ENCODE data around the gene HINT3. TPM values are rescaled to one million over a fixed set of nuclear protein-coding genes. Genes with fewer than 3 reads are reported as not detected.
"Not testable (repeated sequence)": the region's sequence is repeated elsewhere in the genome, so short reads cannot be mapped to it uniquely, and the experiment has no call there.

Gene HINT3
- total RNA-seq, 1 donor from 2014 or later: 11.8 TPM

GRCh38 chr6:125930765-125931418 is 25.7 kb upstream of the HINT3 start:
- Histone ChIP-seq H3K36me3 (ENCODE audit: insufficient read depth, low read length) (no peaks in the 10 kb centered on the region), H4K20me1 (ENCODE audit: insufficient read depth, low read length) (no peaks in the 10 kb centered on the region), H3K27me3 (ENCODE audit: insufficient read depth, low read length) (no peaks in the 10 kb centered on the region), H3K27ac (ENCODE audit: low read depth, low read length) (no peak overlapping the region), H3K79me2 (ENCODE audit: insufficient read depth, low read length) (no peaks in the 10 kb centered on the region), H3K4me3 (ENCODE audit: insufficient read depth, low read depth, low read length) (no peak overlapping the region), H3K9ac (ENCODE audit: low read length) (no peak overlapping the region), H3K4me2 (ENCODE audit: low read length) (no peak overlapping the region), H2AFZ (ENCODE audit: low read depth, low read length) (no peak overlapping the region), H3K9me3 (ENCODE audit: insufficient read depth, low read depth, low read length) (no peaks in the 10 kb centered on the region), H3K4me1 (ENCODE audit: insufficient read depth, low read length) (peaks cover 3% of the 10 kb centered on the region)
- DNase-seq (ENCODE audit: low read depth) (no peak), FAIRE-seq (no peak)
- Mint-ChIP-seq H3K9me3 (ENCODE audit: unreplicated experiment) (peaks cover 7% of the 10 kb centered on the region), H3K4me1 (ENCODE audit: low read depth, unreplicated experiment) (peaks cover 3% of the 10 kb centered on the region), H3K27ac (ENCODE audit: unreplicated experiment) (no peak overlapping the region), H3K36me3 (ENCODE audit: low read depth, unreplicated experiment) (peaks cover 11% of the 10 kb centered on the region), H3K27me3 (ENCODE audit: low read depth, unreplicated experiment) (no peaks in the 10 kb centered on the region), H3K4me3 (ENCODE audit: unreplicated experiment) (no peak overlapping the region)
- TF ChIP-seq CTCF (IDR thresholded peaks at IDR 0.05; ENCODE audit: insufficient read depth, low read depth, low read length): no peak

- H3K36me3 ChIP-seq (ENCODE audit: insufficient read depth, low read length): no peaks in the 10 kb centered on the region
- no peak for FAIRE-seq
- Mint-ChIP-seq H3K9me3 (ENCODE audit: unreplicated experiment) (peaks cover 11% of the 10 kb centered on the region), H3K27me3 (ENCODE audit: low read depth, unreplicated experiment) (no peaks in the 10 kb centered on the region), H3K27ac (ENCODE audit: unreplicated experiment) (no peak overlapping the region), H3K36me3 (ENCODE audit: low read depth, unreplicated experiment) (peaks cover 11% of the 10 kb centered on the region), H3K4me3 (ENCODE audit: unreplicated experiment) (no peak overlapping the region), H3K4me1 (ENCODE audit: low read depth, unreplicated experiment) (peaks cover 3% of the 10 kb centered on the region)
- peak overlapping the region; percentile 35 for H3K4me2 ChIP-seq (ENCODE audit: low read length)
- no peak overlapping the region for H3K4me3 ChIP-seq (ENCODE audit: insufficient read depth, low read depth, low read length)
- H3K79me2 ChIP-seq (ENCODE audit: insufficient read depth, low read length): no peaks in the 10 kb centered on the region
- peaks cover 3% of the 10 kb centered on the region for H3K4me1 ChIP-seq (ENCODE audit: insufficient read depth, low read length)
- no peaks in the 10 kb centered on the region for H3K9me3 ChIP-seq (ENCODE audit: insufficient read depth, low read depth, low read length)
- H3K9ac ChIP-seq (ENCODE audit: low read length): no peak overlapping the region
- H3K27me3 ChIP-seq (ENCODE audit: insufficient read depth, low read length): no peaks in the 10 kb centered on the region
- peak; percentile 47 for DNase-seq (ENCODE audit: low read depth)
- H2AFZ ChIP-seq (ENCODE audit: low read depth, low read length): no peak overlapping the region
- no peak for TF ChIP-seq CTCF (IDR thresholded peaks at IDR 0.05; ENCODE audit: insufficient read depth, low read depth, low read length)
- no peak for TF ChIP-seq EZH2 (IDR thresholded peaks at IDR 0.05; ENCODE audit: insufficient read depth, low read length)
- no peak overlapping the region for H3K27ac ChIP-seq (ENCODE audit: low read depth, low read length)
- H4K20me1 ChIP-seq (ENCODE audit: insufficient read depth, low read length): no peaks in the 10 kb centered on the region
Measured at GRCh38 chr6:125931733-125932450, 24.7 kb upstream of the HINT3 start.

GRCh38 chr6:125932451-125932795 is 24.1 kb upstream of the HINT3 start:
- Histone ChIP-seq H3K4me2 (ENCODE audit: low read length) (peak overlapping the region; percentile 35), H3K27ac (ENCODE audit: low read depth, low read length) (no peak overlapping the region), H3K4me1 (ENCODE audit: insufficient read depth, low read length) (peaks cover 3% of the 10 kb centered on the region), H3K9me3 (ENCODE audit: insufficient read depth, low read depth, low read length) (no peaks in the 10 kb centered on the region), H3K79me2 (ENCODE audit: insufficient read depth, low read length) (no peaks in the 10 kb centered on the region), H4K20me1 (ENCODE audit: insufficient read depth, low read length) (no peaks in the 10 kb centered on the region), H3K9ac (ENCODE audit: low read length) (no peak overlapping the region), H3K4me3 (ENCODE audit: insufficient read depth, low read depth, low read length) (no peak overlapping the region), H3K36me3 (ENCODE audit: insufficient read depth, low read length) (no peaks in the 10 kb centered on the region), H3K27me3 (ENCODE audit: insufficient read depth, low read length) (no peaks in the 10 kb centered on the region), H2AFZ (ENCODE audit: low read depth, low read length) (no peak overlapping the region)
- H3K4me3 Mint-ChIP-seq (ENCODE audit: unreplicated experiment): no peak overlapping the region
- peaks cover 3% of the 10 kb centered on the region for H3K4me1 Mint-ChIP-seq (ENCODE audit: low read depth, unreplicated experiment)
- DNase-seq (ENCODE audit: low read depth) (no peak), FAIRE-seq (no peak)
- no peak for TF ChIP-seq CTCF (IDR thresholded peaks at IDR 0.05; ENCODE audit: insufficient read depth, low read depth, low read length)
- TF ChIP-seq EZH2 (IDR thresholded peaks at IDR 0.05; ENCODE audit: insufficient read depth, low read length): no peak
- H3K9me3 Mint-ChIP-seq (ENCODE audit: unreplicated experiment): peaks cover 11% of the 10 kb centered on the region
- H3K27me3 Mint-ChIP-seq (ENCODE audit: low read depth, unreplicated experiment): no peaks in the 10 kb centered on the region
- H3K27ac Mint-ChIP-seq (ENCODE audit: unreplicated experiment): no peak overlapping the region
- peaks cover 11% of the 10 kb centered on the region for H3K36me3 Mint-ChIP-seq (ENCODE audit: low read depth, unreplicated experiment)

GRCh38 chr6:125935520-125935919 is 21.1 kb upstream of the HINT3 start:
- FAIRE-seq; H3K4me3 Mint-ChIP-seq (ENCODE audit: unreplicated experiment); H3K4me2 ChIP-seq (ENCODE audit: low read length): not testable (repeated sequence)

More at GRCh38 chr6:125935520-125935919, 21.1 kb upstream of the HINT3 start:
- not testable (repeated sequence) for H3K36me3 Mint-ChIP-seq (ENCODE audit: low read depth, unreplicated experiment); H3K4me1 Mint-ChIP-seq (ENCODE audit: low read depth, unreplicated experiment); H4K20me1 ChIP-seq (ENCODE audit: insufficient read depth, low read length); H2AFZ ChIP-seq (ENCODE audit: low read depth, low read length); H3K36me3 ChIP-seq (ENCODE audit: insufficient read depth, low read length); H3K27me3 ChIP-seq (ENCODE audit: insufficient read depth, low read length); H3K27ac ChIP-seq (ENCODE audit: low read depth, low read length); H3K4me1 ChIP-seq (ENCODE audit: insufficient read depth, low read length); H3K9ac ChIP-seq (ENCODE audit: low read length); DNase-seq (ENCODE audit: low read depth); H3K27me3 Mint-ChIP-seq (ENCODE audit: low read depth, unreplicated experiment); H3K79me2 ChIP-seq (ENCODE audit: insufficient read depth, low read length); H3K4me3 ChIP-seq (ENCODE audit: insufficient read depth, low read depth, low read length); H3K9me3 ChIP-seq (ENCODE audit: insufficient read depth, low read depth, low read length); H3K27ac Mint-ChIP-seq (ENCODE audit: unreplicated experiment)
- H3K9me3 Mint-ChIP-seq (ENCODE audit: unreplicated experiment): peaks cover 11% of the 10 kb centered on the region

Data from astrocyte (in vitro differentiated cells and primary cell).